ENCODE results near the gene CHST8.

GRCh38 chr19:33719366-33720154 is 97.8 kb downstream of the CHST8 start:
- TF ChIP-seq GATA2 (IDR thresholded peaks at IDR 0.05; ENCODE audit: low read depth, low read length) = no peak
- no peak for TF ChIP-seq GATA3 (IDR thresholded peaks at IDR 0.05; ENCODE audit: low read depth, low read length)
